ENCODE data around the gene DOCK9. TPM values are rescaled to one million over a fixed set of nuclear protein-coding genes. Genes with fewer than 3 reads are reported as not detected.

DOCK9 gene
- total and polyA plus RNA-seq, 2 experiments from 2014 or later = 8.5 to 57.7 TPM

- Histone ChIP-seq H3K4me1 (ENCODE audit: insufficient read depth) (peaks cover 9% of the 10 kb centered on the region), H3F3A (replicated peaks; ENCODE audit: low read depth) (no peaks in the 10 kb centered on the region), H3K79me2 (replicated peaks; ENCODE audit: insufficient read depth) (no peaks in the 10 kb centered on the region), H4K20me1 (replicated peaks; ENCODE audit: insufficient read depth) (no peaks in the 10 kb centered on the region), H3K27ac (ENCODE audit: low read depth) (no peak overlapping the region), H3K4me3 (no peak overlapping the region), H2AFZ (no peak overlapping the region), H3K9me2 (ENCODE audit: insufficient read depth) (0 out of 2 replicates have a peak, but pooled peaks cover 3% of the 10 kb centered on the region), H3K36me3 (ENCODE audit: insufficient read depth) (peaks cover 11% of the 10 kb centered on the region), H3K4me2 (no peak overlapping the region), H3K27me3 (ENCODE audit: insufficient read depth) (no peaks in the 10 kb centered on the region)
- H3K9me3 Mint-ChIP-seq = no peaks in the 10 kb centered on the region
- DNase-seq (ENCODE audit: low spot score) (no peak), ATAC-seq (no peak)
- peaks cover 12% of the 10 kb centered on the region for H3K4me1 Mint-ChIP-seq
- no peak overlapping the region for H3K4me3 Mint-ChIP-seq
- H3K36me3 Mint-ChIP-seq (ENCODE audit: low read depth) = peaks cover 3% of the 10 kb centered on the region
- no peak overlapping the region for H3K27ac Mint-ChIP-seq
- TF ChIP-seq POLR2AphosphoS5 (IDR thresholded peaks at IDR 0.05; ENCODE audit: low read depth) (no peak), ZNF462 (CRISPR knock-in tag; IDR thresholded peaks at IDR 0.05) (no peak), ZNF114 (CRISPR knock-in tag; IDR thresholded peaks at IDR 0.05) (no peak), NANOG (IDR thresholded peaks at IDR 0.05; ENCODE audit: borderline replicate concordance) (no peak), CREB1 (CRISPR knock-in tag; IDR thresholded peaks at IDR 0.05; ENCODE audit: low read depth) (no peak), EZH2phosphoT487 (IDR thresholded peaks at IDR 0.05; ENCODE audit: unreplicated experiment) (no peak), STAT1 (IDR thresholded peaks at IDR 0.05; ENCODE audit: unreplicated experiment) (no peak), ETS1 (IDR thresholded peaks at IDR 0.05) (no peak), JUNB (IDR thresholded peaks at IDR 0.05; ENCODE audit: unreplicated experiment) (no peak), ZNF331 (CRISPR knock-in tag; IDR thresholded peaks at IDR 0.05; ENCODE audit: low read depth) (no peak), EZH2 (IDR thresholded peaks at IDR 0.05; ENCODE audit: low read depth, unreplicated experiment) (no peak), CTCF (conservative IDR thresholded peaks at IDR 0.05; ENCODE audit: low read depth in 2 of 2) (no peak), REST (IDR thresholded peaks at IDR 0.05; ENCODE audit: unreplicated experiment) (no peak)
- no peaks in the 10 kb centered on the region for H3K27me3 Mint-ChIP-seq (ENCODE audit: insufficient read depth, low read depth, poor library complexity)
Observed at GRCh38 chr13:98880677-98881076, 97.2 kb downstream of the DOCK9 start.
